ENCODE measurements around the gene DNMT3L.

- TF ChIP-seq CTCF (IDR thresholded peaks at IDR 0.05) (no peak), EP300 (IDR thresholded peaks at IDR 0.05) (no peak), POLR2AphosphoS5 (IDR thresholded peaks at IDR 0.05) (no peak), POLR2A (IDR thresholded peaks at IDR 0.05) (no peak)
These were observed 49.2 kb upstream of the DNMT3L start for GRCh38 chr21:44310628-44311507.

Measured in stomach (tissue), 4 donors.